ENCODE measurements around the gene TTN.
"Not testable (repeated sequence)": the region's sequence is repeated elsewhere in the genome, so short reads cannot be mapped to it uniquely, and the experiment has no call there.

TTN gene

GRCh38 chr2:178526256-178526655, 281.0 kb downstream of the TTN start:
- no peak for FAIRE-seq

- FAIRE-seq, result not testable (repeated sequence)
Measured at GRCh38 chr2:178525460-178525859, 281.8 kb downstream of the TTN start.

- not testable (repeated sequence) for FAIRE-seq
Measured at GRCh38 chr2:178525010-178525409, 282.2 kb downstream of the TTN start.

GRCh38 chr2:178523596-178524134, 283.6 kb downstream of the TTN start:
- no peak for FAIRE-seq

GRCh38 chr2:178522950-178523595, 284.1 kb downstream of the TTN start:
- FAIRE-seq, result peak; percentile 74

GRCh38 chr2:178521304-178522150, 285.7 kb downstream of the TTN start:
- FAIRE-seq, result no peak

GRCh38 chr2:178517496-178517895, 289.7 kb downstream of the TTN start:
- FAIRE-seq, result no peak

- FAIRE-seq, result no peak
Measured at GRCh38 chr2:178514664-178515063, 292.6 kb downstream of the TTN start.

- FAIRE-seq, result no peak
Measured at GRCh38 chr2:178513876-178514275, 293.3 kb downstream of the TTN start.

- no peak for FAIRE-seq
Measured at GRCh38 chr2:178512484-178512883, 294.7 kb downstream of the TTN start.

- FAIRE-seq, result no peak
Measured at GRCh38 chr2:178510384-178510783, 296.8 kb downstream of the TTN start.

GRCh38 chr2:178508646-178509045, 298.6 kb downstream of the TTN start:
- FAIRE-seq, result no peak

- FAIRE-seq, result no peak
Measured at GRCh38 chr2:178506949-178507348, 300.3 kb downstream of the TTN start.

- no peak for FAIRE-seq
Measured at GRCh38 chr2:178506524-178506923, 300.7 kb downstream of the TTN start.

GRCh38 chr2:178506101-178506500, 301.1 kb downstream of the TTN start:
- peak; percentile 41 for FAIRE-seq

GRCh38 chr2:178502751-178503150, 304.5 kb downstream of the TTN start:
- no peak for FAIRE-seq

- no peak for FAIRE-seq
Measured at GRCh38 chr2:178499640-178500039, 307.6 kb downstream of the TTN start.

- FAIRE-seq, result no peak
Measured at GRCh38 chr2:178498137-178498536, 309.1 kb downstream of the TTN start.

GRCh38 chr2:178496049-178496448, 311.2 kb downstream of the TTN start:
- FAIRE-seq, result no peak

- FAIRE-seq, result no peak
Measured at GRCh38 chr2:178491612-178492011, 315.6 kb downstream of the TTN start.

GRCh38 chr2:178485356-178485755, 321.9 kb downstream of the TTN start:
- no peak for FAIRE-seq

- no peak for FAIRE-seq
Measured at GRCh38 chr2:178484245-178485041, 322.8 kb downstream of the TTN start.

- FAIRE-seq, result no peak
Measured at GRCh38 chr2:178482437-178482836, 324.8 kb downstream of the TTN start.

Data from G401.6 (cell line).